Astrocyte of the spinal cord (primary cell): ENCODE data around the gene PRMT2.

ENCODE experiments used
- DNase-seq: peaks from one replicate; pipeline ENCODE4 v3.0.0; 2011; ENCODE audit warnings: low read depth, low spot score
- H3K4me3 ChIP-seq: 2 replicates; pipeline ENCODE4 v1.5.1; 2011; ENCODE audit warnings: low read depth, mild to moderate bottlenecking, low read length, moderate library complexity
- CTCF ChIP-seq: IDR thresholded peaks from 2 replicates; pipeline ENCODE4 v1.5.1; 2012; ENCODE audit warnings: low read depth, mild to moderate bottlenecking, low read length, inconsistent platforms
- in situ Hi-C: cut with HindIII; loops from 2 replicates; pipeline ENCODE4 v1.10.0; 2017; ENCODE audit warnings: low sequenced_read_pairs

The PRMT2 gene

GRCh38 chr21:46617267-46618051 lies 18.0 kb upstream of the PRMT2 start:
- in situ Hi-C loops: no loop called here
- no peak for TF ChIP-seq CTCF
- DNase-seq: peak; percentile 66
- H3K4me3 ChIP-seq: no peak overlapping the region

GRCh38 chr21:46618738-46619379 lies 16.6 kb upstream of the PRMT2 start:
- no peak for DNase-seq
- no peak for TF ChIP-seq CTCF
- in situ Hi-C loops: no loop called here
- H3K4me3 ChIP-seq: no peak overlapping the region

- in situ Hi-C loops: no loop called here
- TF ChIP-seq CTCF: no peak
- no peak overlapping the region for H3K4me3 ChIP-seq
- DNase-seq: no peak
Observed at GRCh38 chr21:46619846-46620245, 15.6 kb upstream of the PRMT2 start.

- no peak for TF ChIP-seq CTCF
- no peak for DNase-seq
- no peak overlapping the region for H3K4me3 ChIP-seq
- in situ Hi-C loops: no loop called here
Observed at GRCh38 chr21:46620846-46621245, 14.6 kb upstream of the PRMT2 start.

- H3K4me3 ChIP-seq: no peak overlapping the region
- peak; percentile 33 for DNase-seq
- no peak for TF ChIP-seq CTCF
- in situ Hi-C loops: no loop called here
Observed at GRCh38 chr21:46621457-46622182, 13.9 kb upstream of the PRMT2 start.

- no peak overlapping the region for H3K4me3 ChIP-seq
- in situ Hi-C loops: no loop called here
- DNase-seq: peak; percentile 92
- TF ChIP-seq CTCF: no peak
Observed at GRCh38 chr21:46622226-46622625, 13.2 kb upstream of the PRMT2 start.
